ENCODE results near the gene COA1. TPM values are rescaled to one million over a fixed set of nuclear protein-coding genes. Genes with fewer than 3 reads are reported as not detected.

The COA1 gene
- total and polyA plus RNA-seq, 2 donors, result 28.2 to 75.0 TPM

DNA sequence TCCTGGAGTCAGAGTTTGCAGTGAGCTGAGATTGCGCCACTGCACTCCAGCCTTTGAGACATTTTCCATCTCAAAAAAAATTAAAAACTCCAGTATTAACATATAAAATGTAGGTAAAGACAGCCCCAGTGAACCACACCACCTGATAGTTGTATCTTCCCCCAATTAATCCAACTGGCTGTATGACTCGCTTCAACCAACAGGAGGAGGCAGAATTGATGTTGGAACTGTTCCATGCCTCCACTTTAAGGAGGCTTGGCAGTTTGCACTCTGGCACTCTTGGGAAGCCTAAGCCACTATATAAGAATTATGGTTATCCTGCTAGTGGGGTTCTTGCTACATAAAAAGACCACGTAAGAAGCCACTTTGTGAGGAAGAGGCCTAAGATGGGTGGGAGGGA lies 73.7 kb downstream of the COA1 start:
- H3K27ac ChIP-seq (ENCODE audit: low read depth), result no peak overlapping the region
- H3K4me1 ChIP-seq (ENCODE audit: insufficient read depth), result no peaks in the 10 kb centered on the region
- H3K4me3 ChIP-seq (ENCODE audit: low read depth, low read length), result no peak overlapping the region
- no peaks in the 10 kb centered on the region for H3K36me3 ChIP-seq (ENCODE audit: insufficient read depth)
- no peak for DNase-seq (ENCODE audit: extremely low spot score)
- 97% methylated on average over 3 of the region's 3 CpGs for WGBS

DNA sequence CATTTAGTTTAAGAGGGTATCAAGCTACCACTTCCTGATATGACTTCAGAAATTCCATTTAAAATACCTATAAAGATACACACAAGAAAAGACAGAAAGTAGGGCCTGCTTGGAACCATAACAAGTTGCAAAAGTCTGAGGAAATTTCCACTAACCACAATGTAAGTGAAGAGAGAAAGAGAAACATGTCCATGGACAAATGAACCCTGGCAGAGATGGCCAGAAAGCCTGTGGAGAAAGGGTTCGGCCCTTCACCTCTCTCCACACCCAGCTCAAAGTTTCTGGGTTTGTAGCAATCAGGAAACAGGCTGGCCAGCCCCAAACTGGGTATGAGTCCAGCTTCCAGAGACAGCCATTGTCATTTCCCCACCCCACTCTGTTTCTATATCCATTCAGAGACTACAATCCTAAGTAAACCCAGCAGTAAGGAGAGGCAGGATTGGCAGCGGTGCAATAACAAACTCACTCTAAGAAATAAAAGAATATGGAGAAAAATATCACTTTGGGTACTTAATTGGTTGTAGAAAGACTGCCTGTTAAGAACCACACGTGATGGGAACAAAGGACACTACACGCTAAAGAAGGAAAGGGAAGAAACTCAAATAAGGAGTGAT lies 75.3 kb downstream of the COA1 start:
- DNase-seq (ENCODE audit: extremely low spot score), result no peak
- 90% methylated on average over 4 of the region's 4 CpGs for WGBS
- no peak overlapping the region for H3K27ac ChIP-seq (ENCODE audit: low read depth)
- H3K4me3 ChIP-seq (ENCODE audit: low read depth, low read length), result no peak overlapping the region
- H3K36me3 ChIP-seq (ENCODE audit: insufficient read depth), result no peaks in the 10 kb centered on the region
- no peaks in the 10 kb centered on the region for H3K4me1 ChIP-seq (ENCODE audit: insufficient read depth)

DNA sequence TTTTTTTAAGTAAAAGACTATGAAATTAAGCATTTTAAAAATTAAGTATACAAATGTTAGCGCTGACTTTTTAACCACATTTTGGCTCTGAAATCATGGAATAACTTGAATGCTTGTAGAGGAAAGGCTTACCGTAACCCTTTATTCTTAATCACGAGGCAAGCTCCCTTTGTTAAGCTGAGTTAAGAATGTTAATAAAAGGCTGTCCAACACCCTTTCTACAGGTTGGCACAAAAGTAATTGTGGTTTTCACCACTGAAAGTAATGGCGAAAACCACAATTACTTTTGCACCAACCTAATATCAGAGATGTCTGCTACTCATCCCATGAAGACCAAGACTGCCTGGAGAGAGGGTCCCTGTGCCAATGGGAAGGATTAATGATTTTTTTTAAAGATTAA lies 75.9 kb downstream of the COA1 start:
- WGBS, result 95% methylated on average over 4 of the region's 4 CpGs
- no peaks in the 10 kb centered on the region for H3K36me3 ChIP-seq (ENCODE audit: insufficient read depth)
- H3K4me3 ChIP-seq (ENCODE audit: low read depth, low read length), result no peak overlapping the region
- DNase-seq (ENCODE audit: extremely low spot score), result no peak
- no peaks in the 10 kb centered on the region for H3K4me1 ChIP-seq (ENCODE audit: insufficient read depth)
- no peak overlapping the region for H3K27ac ChIP-seq (ENCODE audit: low read depth)

DNA sequence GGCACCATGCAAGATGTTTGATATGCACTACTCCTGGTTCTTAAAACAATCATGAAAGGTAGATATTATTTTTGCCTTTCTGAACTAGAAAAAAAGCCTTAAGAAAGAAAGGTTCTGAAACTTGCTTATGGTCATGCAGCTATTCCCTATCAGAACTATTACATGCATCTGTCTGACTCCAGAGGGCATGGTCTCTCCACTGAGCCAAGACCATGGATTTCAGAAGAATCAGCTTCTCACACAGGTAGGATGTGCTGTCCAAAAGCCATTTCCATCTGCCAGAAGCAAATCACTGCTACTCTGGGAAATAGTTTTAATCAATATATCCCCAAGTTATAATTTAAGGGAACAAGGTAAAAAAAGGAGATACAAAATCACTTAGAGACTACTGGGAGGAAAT lies 77.0 kb downstream of the COA1 start:
- DNase-seq (ENCODE audit: extremely low spot score), result no peak
- peaks cover 2% of the 10 kb centered on the region for H3K4me1 ChIP-seq (ENCODE audit: insufficient read depth)
- no peak overlapping the region for H3K4me3 ChIP-seq (ENCODE audit: low read depth, low read length)
- no peak overlapping the region for H3K27ac ChIP-seq (ENCODE audit: low read depth)
- no peaks in the 10 kb centered on the region for H3K36me3 ChIP-seq (ENCODE audit: insufficient read depth)

- Histone ChIP-seq H3K4me1 (ENCODE audit: insufficient read depth) (peaks cover 2% of the 10 kb centered on the region), H3K36me3 (ENCODE audit: insufficient read depth) (no peaks in the 10 kb centered on the region), H3K4me3 (ENCODE audit: low read depth, low read length) (no peak overlapping the region), H3K27ac (ENCODE audit: low read depth) (peak overlapping the region; percentile 80)
- DNase-seq (ENCODE audit: extremely low spot score), result no peak
- WGBS, result 19% methylated on average over 9 of the region's 9 CpGs
Observed at GRCh38 chr7:43650457-43651052, 78.8 kb downstream of the COA1 start.

DNA sequence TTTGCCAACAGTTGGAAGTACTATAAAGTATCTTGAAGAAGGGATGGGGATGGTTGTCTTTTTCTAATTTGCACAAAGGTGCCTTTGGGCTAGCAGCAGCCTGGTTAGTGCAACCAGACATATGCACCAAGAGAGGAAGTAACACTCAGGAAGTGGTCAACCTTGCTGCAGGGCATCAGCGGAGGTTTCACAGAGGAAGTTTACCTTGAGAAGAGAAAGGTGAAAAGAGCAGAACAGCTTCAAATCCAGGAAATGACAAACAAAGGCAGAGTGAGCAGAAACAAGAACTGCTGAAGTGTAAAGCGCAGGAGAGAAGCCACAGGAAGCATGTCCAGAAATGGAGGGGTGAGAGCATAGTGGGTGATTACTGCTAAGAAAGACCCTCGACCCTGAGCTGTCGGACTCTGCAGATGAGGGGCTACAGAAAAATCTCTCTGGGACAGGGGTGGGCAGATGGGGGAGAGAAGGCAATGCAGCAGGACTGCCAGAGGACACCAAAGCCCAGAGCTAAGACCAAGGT lies 79.5 kb downstream of the COA1 start:
- no peak for DNase-seq (ENCODE audit: extremely low spot score)
- Histone ChIP-seq H3K27ac (ENCODE audit: low read depth) (peak overlapping the region; percentile 60), H3K36me3 (ENCODE audit: insufficient read depth) (no peaks in the 10 kb centered on the region), H3K4me3 (ENCODE audit: low read depth, low read length) (no peak overlapping the region), H3K4me1 (ENCODE audit: insufficient read depth) (peaks cover 2% of the 10 kb centered on the region)
- 43% methylated on average over 4 of the region's 4 CpGs for WGBS

DNA sequence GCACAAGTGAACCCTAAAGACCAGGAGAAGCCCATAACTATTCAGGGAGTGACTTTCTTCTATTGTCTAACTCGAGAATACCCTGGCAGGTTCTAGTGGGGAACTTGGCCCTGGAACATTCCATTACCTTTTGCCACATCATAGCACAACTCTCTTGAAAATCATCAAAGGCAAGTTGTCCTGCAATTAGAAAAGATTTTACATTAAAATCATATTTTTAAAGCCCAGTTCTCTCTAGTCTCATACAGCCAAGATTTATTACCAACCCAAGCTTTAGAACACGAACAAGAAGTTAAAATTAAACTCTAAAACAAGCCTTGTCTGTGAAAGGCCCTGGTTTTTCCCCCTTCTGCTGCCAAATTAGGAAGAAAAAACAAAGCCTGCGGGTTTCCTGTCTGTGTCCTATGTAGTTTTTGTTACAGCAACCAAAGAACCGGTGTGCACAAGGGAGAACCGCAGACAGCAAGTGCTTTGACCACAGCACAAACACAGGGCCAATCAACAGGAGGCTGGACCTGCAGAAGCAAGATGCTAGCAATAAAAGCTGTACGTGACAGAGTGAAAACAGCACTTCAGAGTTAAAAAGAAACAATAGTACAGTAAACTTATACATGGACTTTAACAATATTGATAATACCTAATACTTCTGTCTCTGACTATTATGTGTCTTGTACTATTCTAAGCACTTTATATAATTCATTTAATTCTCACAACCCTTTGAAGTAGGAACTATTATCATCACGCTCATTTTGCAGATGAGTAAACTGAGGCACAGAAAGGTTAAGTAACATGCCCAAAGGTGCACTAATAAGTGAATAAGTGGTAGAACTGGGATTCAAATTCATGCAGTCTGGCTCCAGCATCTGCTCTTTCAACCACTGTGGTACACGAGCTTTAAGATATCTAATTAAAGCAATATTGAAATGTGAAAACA lies 80.6 kb downstream of the COA1 start:
- Histone ChIP-seq H3K4me3 (ENCODE audit: low read depth, low read length) (no peak overlapping the region), H3K4me1 (ENCODE audit: insufficient read depth) (peaks cover 2% of the 10 kb centered on the region), H3K36me3 (ENCODE audit: insufficient read depth) (no peaks in the 10 kb centered on the region), H3K27ac (ENCODE audit: low read depth) (peak overlapping the region; percentile 59)
- DNase-seq (ENCODE audit: extremely low spot score), result no peak
- WGBS, result 27% methylated on average over 8 of the region's 8 CpGs

DNA sequence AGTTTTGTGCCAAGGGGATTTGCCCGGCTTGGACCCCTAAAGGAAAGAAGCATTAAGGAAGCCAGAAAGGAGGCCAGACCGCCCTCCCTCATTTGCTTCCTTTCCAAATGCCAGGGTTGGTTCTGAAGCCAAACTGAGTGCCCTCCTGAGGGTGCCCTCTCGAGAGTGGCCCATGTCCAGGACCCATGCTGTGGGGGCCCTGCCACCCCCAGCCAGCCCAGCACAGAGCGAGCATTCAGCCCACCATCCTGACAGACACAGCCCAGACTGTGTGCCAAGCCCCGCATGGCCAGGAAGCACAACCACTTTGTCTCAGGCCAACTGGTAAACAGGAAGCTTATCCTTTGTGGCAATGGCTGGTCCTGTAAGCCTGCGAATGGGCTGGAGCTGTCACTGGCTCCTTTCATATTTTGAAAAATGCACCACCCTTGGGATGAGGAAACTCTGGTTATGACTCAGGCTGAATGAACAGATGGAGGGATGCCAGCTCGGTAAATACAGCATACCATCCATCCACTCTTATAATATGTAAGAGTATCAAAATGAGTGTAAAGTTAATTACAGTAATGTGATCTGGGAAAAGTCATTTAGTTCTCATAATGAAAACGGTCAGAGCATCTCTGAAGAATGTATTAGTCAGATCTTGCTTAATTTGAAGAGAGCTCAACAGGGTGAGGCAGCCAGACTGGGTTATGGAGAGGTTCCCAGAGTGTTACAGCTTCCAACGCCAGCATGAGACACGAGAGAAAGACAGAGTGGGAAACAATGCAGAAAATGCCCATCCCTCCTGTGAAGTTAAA lies 81.5 kb downstream of the COA1 start:
- Histone ChIP-seq H3K4me1 (ENCODE audit: insufficient read depth) (peaks cover 2% of the 10 kb centered on the region), H3K27ac (ENCODE audit: low read depth) (peak overlapping the region; percentile 87), H3K4me3 (ENCODE audit: low read depth, low read length) (no peak overlapping the region), H3K36me3 (ENCODE audit: insufficient read depth) (no peaks in the 10 kb centered on the region)
- peak; percentile 74 for DNase-seq (ENCODE audit: extremely low spot score)
- WGBS, result 15% methylated on average over 10 of the region's 10 CpGs

DNA sequence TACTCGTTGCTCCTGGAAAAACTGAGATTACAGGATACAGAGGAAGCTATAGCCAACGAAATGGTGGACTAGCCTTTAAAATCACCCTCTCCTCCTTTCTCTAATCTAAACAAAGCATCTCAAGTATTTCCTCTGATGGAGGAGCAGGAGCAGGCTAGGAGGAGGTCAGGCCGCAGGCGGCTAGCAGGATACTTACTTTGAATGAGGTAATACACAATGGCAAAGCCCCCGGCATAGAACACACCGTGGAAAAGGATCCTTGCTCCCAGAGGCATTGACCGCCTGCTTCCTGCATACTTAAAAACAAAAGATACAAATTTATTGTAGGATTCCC lies 82.0 kb downstream of the COA1 start:
- Histone ChIP-seq H3K36me3 (ENCODE audit: insufficient read depth) (no peaks in the 10 kb centered on the region), H3K4me3 (ENCODE audit: low read depth, low read length) (no peak overlapping the region), H3K4me1 (ENCODE audit: insufficient read depth) (peaks cover 2% of the 10 kb centered on the region), H3K27ac (ENCODE audit: low read depth) (peak overlapping the region; percentile 87)
- no peak for DNase-seq (ENCODE audit: extremely low spot score)
- WGBS, result 29% methylated on average over 7 of the region's 7 CpGs

- DNase-seq (ENCODE audit: extremely low spot score), result no peak
- 29% methylated on average over 8 of the region's 8 CpGs for WGBS
- Histone ChIP-seq H3K4me3 (ENCODE audit: low read depth, low read length) (no peak overlapping the region), H3K4me1 (ENCODE audit: insufficient read depth) (peaks cover 2% of the 10 kb centered on the region), H3K36me3 (ENCODE audit: insufficient read depth) (no peaks in the 10 kb centered on the region), H3K27ac (ENCODE audit: low read depth) (peak overlapping the region; percentile 44)
Observed at GRCh38 chr7:43646603-43647338, 82.6 kb downstream of the COA1 start.

GRCh38 chr7:43645699-43646226 lies 83.6 kb downstream of the COA1 start:
- peaks cover 3% of the 10 kb centered on the region for H3K36me3 ChIP-seq (ENCODE audit: insufficient read depth)
- peaks cover 2% of the 10 kb centered on the region for H3K4me1 ChIP-seq (ENCODE audit: insufficient read depth)
- peak overlapping the region; percentile 49 for H3K27ac ChIP-seq (ENCODE audit: low read depth)
- WGBS, result 91% methylated on average over 3 of the region's 3 CpGs
- no peak overlapping the region for H3K4me3 ChIP-seq (ENCODE audit: low read depth, low read length)
- no peak for DNase-seq (ENCODE audit: extremely low spot score)

- WGBS, result 82% methylated on average over 8 of the region's 8 CpGs
- H3K36me3 ChIP-seq (ENCODE audit: insufficient read depth), result peaks cover 3% of the 10 kb centered on the region
- H3K27ac ChIP-seq (ENCODE audit: low read depth), result no peak overlapping the region
- H3K4me3 ChIP-seq (ENCODE audit: low read depth, low read length), result no peak overlapping the region
- no peak for DNase-seq (ENCODE audit: extremely low spot score)
- H3K4me1 ChIP-seq (ENCODE audit: insufficient read depth), result peaks cover 2% of the 10 kb centered on the region
Observed at GRCh38 chr7:43643846-43644245, 85.5 kb downstream of the COA1 start.
